ENCODE measurements around the gene ZDHHC4. TPM values are rescaled to one million over a fixed set of nuclear protein-coding genes. Genes with fewer than 3 reads are reported as not detected.

The ZDHHC4 gene
- total RNA-seq, 1 experiment from 2014 or later: 96.1 TPM

- no peak overlapping the region; the same call in 1 of the 2 replicates for H2AFZ ChIP-seq
- no peak overlapping the region for H3K4me3 ChIP-seq
- H3K27ac ChIP-seq: no peak overlapping the region
- ChIA-PET POLR2A (ENCODE audit: unreplicated experiment) (no interaction called here), CTCF (no interaction called here)
- intact Hi-C loops (cut with micrococcal nuclease; ENCODE audit: unreplicated experiment): no loop called here
- no peaks in the 10 kb centered on the region for H3K79me2 ChIP-seq (ENCODE audit: low read depth)
- H3K36me3 ChIP-seq (ENCODE audit: low read depth): no peaks in the 10 kb centered on the region
- H3K4me1 ChIP-seq (replicated peaks; ENCODE audit: insufficient read depth): no peaks in the 10 kb centered on the region
- no peak for DNase-seq
- H3F3A ChIP-seq (ENCODE audit: insufficient read depth, low read depth): no peaks in the 10 kb centered on the region
- H3K27me3 ChIP-seq (ENCODE audit: insufficient read depth, low read depth): peaks cover 42% of the 10 kb centered on the region
- H3K9me2 ChIP-seq (ENCODE audit: insufficient read depth): no peaks in the 10 kb centered on the region
- no TSS peak for BruUV-seq (replicated peaks)
- H3K4me2 ChIP-seq: no peak overlapping the region
- TF ChIP-seq CTCF (conservative IDR thresholded peaks at IDR 0.05) (no peak), EZH2 (IDR thresholded peaks at IDR 0.05; ENCODE audit: low read depth) (no peak)
- no peaks in the 10 kb centered on the region for H4K20me1 ChIP-seq (ENCODE audit: insufficient read depth)
- H3K9me3 ChIP-seq (ENCODE audit: insufficient read depth, low read depth): no peaks in the 10 kb centered on the region
These were observed 9.4 kb upstream of the ZDHHC4 start for GRCh38 chr7:6567886-6568285.

DNA sequence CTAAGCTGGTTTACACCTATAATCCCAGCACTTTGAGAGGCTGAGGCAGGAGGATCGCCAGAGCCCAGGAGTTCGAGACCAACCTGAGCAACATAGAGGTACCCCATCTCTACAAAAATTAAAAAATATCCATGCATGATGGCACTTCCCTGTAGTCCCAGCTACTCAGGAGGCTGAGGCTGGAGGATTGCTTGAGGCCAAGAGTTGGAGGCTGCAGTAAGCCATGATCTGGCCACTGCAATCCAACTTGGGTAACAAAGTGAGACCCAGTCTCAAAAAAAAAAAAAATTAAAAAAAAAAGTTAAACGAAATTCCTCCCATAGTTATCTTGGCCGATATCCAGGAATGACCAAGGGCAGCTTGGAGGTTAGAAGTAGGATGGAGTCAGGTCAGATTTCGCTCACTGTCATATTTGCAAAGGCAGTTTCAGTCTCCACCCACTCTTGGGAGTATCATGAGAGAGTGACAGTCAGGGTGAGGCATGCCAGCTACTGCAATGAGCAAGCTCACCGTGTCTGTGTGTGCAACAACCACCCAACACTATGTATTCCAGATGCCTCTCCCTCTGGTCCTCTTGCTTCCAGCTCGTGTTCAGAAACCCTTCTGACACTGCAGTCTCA is 6.0 kb upstream of the ZDHHC4 start:
- no TSS peak for BruUV-seq (replicated peaks)
- Histone ChIP-seq H2AFZ (no peak overlapping the region), H3K4me3 (no peak overlapping the region), H3F3A (ENCODE audit: insufficient read depth, low read depth) (peaks cover 8% of the 10 kb centered on the region; the same call in 1 of the 2 replicates), H3K27me3 (ENCODE audit: insufficient read depth, low read depth) (peaks cover 21% of the 10 kb centered on the region), H3K4me1 (replicated peaks; ENCODE audit: insufficient read depth) (peaks cover 4% of the 10 kb centered on the region), H3K36me3 (ENCODE audit: low read depth) (no peaks in the 10 kb centered on the region), H3K9me3 (ENCODE audit: insufficient read depth, low read depth) (no peaks in the 10 kb centered on the region), H3K79me2 (ENCODE audit: low read depth) (no peaks in the 10 kb centered on the region), H3K9me2 (ENCODE audit: insufficient read depth) (no peaks in the 10 kb centered on the region), H3K4me2 (no peak overlapping the region), H3K27ac (no peak overlapping the region), H4K20me1 (ENCODE audit: insufficient read depth) (no peaks in the 10 kb centered on the region)
- TF ChIP-seq CTCF (conservative IDR thresholded peaks at IDR 0.05) (no peak), EZH2 (IDR thresholded peaks at IDR 0.05; ENCODE audit: low read depth) (no peak)
- POLR2A ChIA-PET (ENCODE audit: unreplicated experiment): interaction anchor here (0.6 kb wide), 1 partner anchor 1162 kb away, joined by 5 read pairs; no protein-coding TSS in a partner anchor
- intact Hi-C loops (cut with micrococcal nuclease; ENCODE audit: unreplicated experiment): loop anchor here (10.0 kb wide), 1 partner anchor 56 kb away; no protein-coding TSS in a partner anchor
- DNase-seq: no peak
- CTCF ChIA-PET: no interaction called here

- no peaks in the 10 kb centered on the region for H3K79me2 ChIP-seq (ENCODE audit: low read depth)
- H3K27ac ChIP-seq: no peak overlapping the region
- H3K27me3 ChIP-seq (ENCODE audit: insufficient read depth, low read depth): no peaks in the 10 kb centered on the region; the same call in 1 of the 2 replicates
- no peak overlapping the region for H3K4me2 ChIP-seq
- no peak overlapping the region for H2AFZ ChIP-seq
- BruUV-seq (replicated peaks): no TSS peak
- H3K4me3 ChIP-seq: no peak overlapping the region
- H3K9me2 ChIP-seq (ENCODE audit: insufficient read depth): no peaks in the 10 kb centered on the region
- no peaks in the 10 kb centered on the region for H3K9me3 ChIP-seq (ENCODE audit: insufficient read depth, low read depth)
- POLR2A ChIA-PET (ENCODE audit: unreplicated experiment): no interaction called here
- H3K4me1 ChIP-seq (replicated peaks; ENCODE audit: insufficient read depth): peaks cover 17% of the 10 kb centered on the region
- no peaks in the 10 kb centered on the region for H3K36me3 ChIP-seq (ENCODE audit: low read depth)
- H3F3A ChIP-seq (ENCODE audit: insufficient read depth, low read depth): peaks cover 27% of the 10 kb centered on the region; the same call in 1 of the 2 replicates
- intact Hi-C loops (cut with micrococcal nuclease; ENCODE audit: unreplicated experiment): loop anchor here (10.0 kb wide), 1 partner anchor 61 kb away; no protein-coding TSS in a partner anchor
- no peak for DNase-seq
- H4K20me1 ChIP-seq (ENCODE audit: insufficient read depth): no peaks in the 10 kb centered on the region
- TF ChIP-seq CTCF (conservative IDR thresholded peaks at IDR 0.05): no peak
- TF ChIP-seq EZH2 (IDR thresholded peaks at IDR 0.05; ENCODE audit: low read depth): no peak
- CTCF ChIA-PET: interaction anchor here (0.6 kb wide), 2 partner anchors 15 to 718 kb away, joined by 6 to 9 read pairs; no protein-coding TSS in a partner anchor
These were observed 1.8 kb upstream of the ZDHHC4 start for GRCh38 chr7:6575281-6576023.
